IPS-15b (cell line): Measurements from ENCODE around the gene NEK2.
"Not testable (repeated sequence)": the region's sequence is repeated elsewhere in the genome, so short reads cannot be mapped to it uniquely, and the experiment has no call there.

Experiments
- H3K27me3 ChIP-seq: one replicate; pipeline ENCODE4 v1.6.1; 2013; ENCODE audit warnings: low read length; ENCODE audit not compliant: control insufficient read depth, insufficient read depth
- H3K36me3 ChIP-seq: one replicate; pipeline ENCODE4 v1.6.1; 2013; ENCODE audit warnings: low read length; ENCODE audit not compliant: control insufficient read depth, insufficient read depth
- H3K4me1 ChIP-seq: one replicate; pipeline ENCODE4 v1.6.1; 2013; ENCODE audit warnings: mild to moderate bottlenecking, low read length; ENCODE audit not compliant: control insufficient read depth, insufficient read depth
- H3K4me3 ChIP-seq: one replicate; pipeline ENCODE4 v1.5.1; 2013; ENCODE audit warnings: low read depth, low read length
- H3K9ac ChIP-seq: one replicate; pipeline ENCODE4 v1.6.1; 2013; ENCODE audit warnings: low read depth, mild to moderate bottlenecking, low read length
- H3K9me3 ChIP-seq: one replicate; pipeline ENCODE4 v1.6.1; 2013; ENCODE audit warnings: mild to moderate bottlenecking, low read length; ENCODE audit not compliant: control insufficient read depth, insufficient read depth

Gene NEK2

GRCh38 chr1:211645601-211646000, 29.8 kb downstream of the NEK2 start:
- H3K9me3 ChIP-seq, H3K9ac ChIP-seq, H3K4me1 ChIP-seq, H3K27me3 ChIP-seq, H3K36me3 ChIP-seq, H3K4me3 ChIP-seq: not testable (repeated sequence)

- Histone ChIP-seq H3K36me3 (no peaks in the 10 kb centered on the region), H3K9me3 (no peaks in the 10 kb centered on the region), H3K9ac (no peak overlapping the region), H3K27me3 (no peaks in the 10 kb centered on the region), H3K4me1 (no peaks in the 10 kb centered on the region), H3K4me3 (no peak overlapping the region)
Measured at GRCh38 chr1:211644653-211645052, 30.8 kb downstream of the NEK2 start.

GRCh38 chr1:211643324-211644212, 31.9 kb downstream of the NEK2 start:
- Histone ChIP-seq H3K4me1 (no peaks in the 10 kb centered on the region), H3K36me3 (no peaks in the 10 kb centered on the region), H3K9ac (no peak overlapping the region), H3K9me3 (no peaks in the 10 kb centered on the region), H3K27me3 (no peaks in the 10 kb centered on the region), H3K4me3 (no peak overlapping the region)

- Histone ChIP-seq H3K4me3 (no peak overlapping the region), H3K9me3 (no peaks in the 10 kb centered on the region), H3K36me3 (no peaks in the 10 kb centered on the region), H3K9ac (no peak overlapping the region), H3K27me3 (no peaks in the 10 kb centered on the region), H3K4me1 (no peaks in the 10 kb centered on the region)
Measured at GRCh38 chr1:211642870-211643269, 32.6 kb downstream of the NEK2 start.

- H3K4me1 ChIP-seq = no peaks in the 10 kb centered on the region
- H3K9ac ChIP-seq = no peak overlapping the region
- H3K4me3 ChIP-seq = no peak overlapping the region
- no peaks in the 10 kb centered on the region for H3K27me3 ChIP-seq
- no peaks in the 10 kb centered on the region for H3K36me3 ChIP-seq
- H3K9me3 ChIP-seq = no peaks in the 10 kb centered on the region
Measured at GRCh38 chr1:211641942-211642341, 33.5 kb downstream of the NEK2 start.

- H3K27me3 ChIP-seq = no peaks in the 10 kb centered on the region
- H3K9ac ChIP-seq = no peak overlapping the region
- no peaks in the 10 kb centered on the region for H3K36me3 ChIP-seq
- H3K4me3 ChIP-seq = no peak overlapping the region
- H3K9me3 ChIP-seq = no peaks in the 10 kb centered on the region
- no peaks in the 10 kb centered on the region for H3K4me1 ChIP-seq
Measured at GRCh38 chr1:211641044-211641800, 34.2 kb downstream of the NEK2 start.

- Histone ChIP-seq H3K36me3 (no peaks in the 10 kb centered on the region), H3K9me3 (no peaks in the 10 kb centered on the region), H3K9ac (no peak overlapping the region), H3K4me1 (no peaks in the 10 kb centered on the region), H3K27me3 (no peaks in the 10 kb centered on the region), H3K4me3 (no peak overlapping the region)
Measured at GRCh38 chr1:211640301-211640630, 35.2 kb downstream of the NEK2 start.

GRCh38 chr1:211639475-211640300, 35.7 kb downstream of the NEK2 start:
- Histone ChIP-seq H3K4me1 (no peaks in the 10 kb centered on the region), H3K9ac (no peak overlapping the region), H3K36me3 (no peaks in the 10 kb centered on the region), H3K4me3 (no peak overlapping the region), H3K27me3 (no peaks in the 10 kb centered on the region), H3K9me3 (no peaks in the 10 kb centered on the region)

- no peaks in the 10 kb centered on the region for H3K4me1 ChIP-seq
- no peaks in the 10 kb centered on the region for H3K9me3 ChIP-seq
- no peaks in the 10 kb centered on the region for H3K36me3 ChIP-seq
- no peak overlapping the region for H3K4me3 ChIP-seq
- H3K9ac ChIP-seq = no peak overlapping the region
- H3K27me3 ChIP-seq = peaks cover 2% of the 10 kb centered on the region
Measured at GRCh38 chr1:211638689-211639101, 36.7 kb downstream of the NEK2 start.

GRCh38 chr1:211638246-211638645, 37.2 kb downstream of the NEK2 start:
- no peaks in the 10 kb centered on the region for H3K36me3 ChIP-seq
- H3K9me3 ChIP-seq = no peaks in the 10 kb centered on the region
- H3K4me3 ChIP-seq = no peak overlapping the region
- H3K4me1 ChIP-seq = no peaks in the 10 kb centered on the region
- no peak overlapping the region for H3K9ac ChIP-seq
- H3K27me3 ChIP-seq = peaks cover 2% of the 10 kb centered on the region

- peaks cover 2% of the 10 kb centered on the region for H3K27me3 ChIP-seq
- no peak overlapping the region for H3K9ac ChIP-seq
- H3K4me3 ChIP-seq = no peak overlapping the region
- no peaks in the 10 kb centered on the region for H3K4me1 ChIP-seq
- no peaks in the 10 kb centered on the region for H3K36me3 ChIP-seq
- no peaks in the 10 kb centered on the region for H3K9me3 ChIP-seq
Measured at GRCh38 chr1:211637066-211637465, 38.4 kb downstream of the NEK2 start.
